GM10248 (cell line): ENCODE data around the gene SPANXN2.

Experiments used
- CTCF ChIA-PET: fragments of 300-600 bp; sonication (Branson Sonifier 250); formaldehyde crosslinking; extraction: SDS; loops from one replicate; lab custom pipeline; 2021; ENCODE audit warnings: antibody characterized with exemption; lab: Yijun Ruan, JAX
- POLR2A ChIA-PET: fragments of 350-650 bp; sonication (Branson Sonifier 250); formaldehyde crosslinking; extraction: SDS; loops from one replicate; lab custom pipeline; 2020; ENCODE audit warnings: antibody characterized with exemption; lab: Yijun Ruan, JAX
- DNase-seq: peaks from one replicate; pipeline ENCODE4 v3.0.0; 2012; ENCODE audit errors: extremely low spot score
- TF ChIP-seq, protein P1 (sequence below): IDR thresholded peaks from 2 replicates; pipeline ENCODE4 v1.5.1; 2012; ENCODE audit warnings: mild to moderate bottlenecking, low read depth; ENCODE audit errors: extremely low read depth, missing control alignments, control extremely low read depth

Gene SPANXN2

DNA sequence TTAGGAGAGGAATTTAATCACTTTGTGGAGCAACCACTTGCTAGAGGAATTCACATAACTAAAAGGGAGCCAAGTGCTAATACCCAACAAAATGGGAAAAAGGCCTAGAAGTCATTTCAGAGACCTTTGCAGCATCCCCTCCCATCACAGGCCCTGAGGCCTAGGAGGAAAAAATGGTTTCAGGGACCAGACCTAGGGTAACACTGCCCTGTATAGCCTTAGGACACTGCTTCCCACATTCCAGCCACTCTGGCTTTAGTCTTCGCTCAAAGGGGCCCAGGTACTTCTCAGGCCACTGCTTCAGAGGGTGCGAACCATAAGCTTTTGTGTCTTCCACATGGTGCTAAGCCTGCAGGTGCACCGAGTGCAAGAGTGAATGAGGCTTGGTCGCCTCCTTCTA lies 19.1 kb downstream of the SPANXN2 start:
- TF ChIP-seq, protein P1, sequence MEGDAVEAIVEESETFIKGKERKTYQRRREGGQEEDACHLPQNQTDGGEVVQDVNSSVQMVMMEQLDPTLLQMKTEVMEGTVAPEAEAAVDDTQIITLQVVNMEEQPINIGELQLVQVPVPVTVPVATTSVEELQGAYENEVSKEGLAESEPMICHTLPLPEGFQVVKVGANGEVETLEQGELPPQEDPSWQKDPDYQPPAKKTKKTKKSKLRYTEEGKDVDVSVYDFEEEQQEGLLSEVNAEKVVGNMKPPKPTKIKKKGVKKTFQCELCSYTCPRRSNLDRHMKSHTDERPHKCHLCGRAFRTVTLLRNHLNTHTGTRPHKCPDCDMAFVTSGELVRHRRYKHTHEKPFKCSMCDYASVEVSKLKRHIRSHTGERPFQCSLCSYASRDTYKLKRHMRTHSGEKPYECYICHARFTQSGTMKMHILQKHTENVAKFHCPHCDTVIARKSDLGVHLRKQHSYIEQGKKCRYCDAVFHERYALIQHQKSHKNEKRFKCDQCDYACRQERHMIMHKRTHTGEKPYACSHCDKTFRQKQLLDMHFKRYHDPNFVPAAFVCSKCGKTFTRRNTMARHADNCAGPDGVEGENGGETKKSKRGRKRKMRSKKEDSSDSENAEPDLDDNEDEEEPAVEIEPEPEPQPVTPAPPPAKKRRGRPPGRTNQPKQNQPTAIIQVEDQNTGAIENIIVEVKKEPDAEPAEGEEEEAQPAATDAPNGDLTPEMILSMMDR = no peak
- ChIA-PET CTCF (no interaction called here), POLR2A (no interaction called here)
- DNase-seq = no peak

- TF ChIP-seq, protein P1 = no peak
- ChIA-PET POLR2A (no interaction called here), CTCF (no interaction called here)
- DNase-seq = no peak
Measured at GRCh38 chrX:143694885-143695284, 25.7 kb downstream of the SPANXN2 start.

GRCh38 chrX:143683486-143683885 lies 37.1 kb downstream of the SPANXN2 start:
- POLR2A ChIA-PET = no interaction called here
- DNase-seq = no peak
- TF ChIP-seq, protein P1 = no peak
- CTCF ChIA-PET = no interaction called here

DNA sequence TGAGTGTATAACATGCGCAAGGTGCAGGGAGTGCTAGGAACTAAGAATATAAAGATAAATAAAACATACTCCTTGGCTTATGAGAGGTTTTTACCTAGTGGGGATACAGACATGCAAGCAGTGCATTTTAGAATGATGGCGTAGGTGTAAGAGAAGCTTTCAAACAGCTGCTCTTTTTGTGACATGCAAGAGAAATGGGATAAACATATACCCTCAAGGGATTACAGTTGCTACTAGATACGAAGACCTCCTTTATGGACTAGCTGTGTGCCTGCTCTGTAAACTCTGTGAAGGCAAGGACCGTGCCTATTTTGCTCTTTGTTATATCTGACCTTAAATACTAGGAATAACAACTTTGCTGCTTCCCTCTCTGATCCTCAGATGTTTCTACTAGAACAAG lies 45.6 kb downstream of the SPANXN2 start:
- POLR2A ChIA-PET = no interaction called here
- no peak for DNase-seq
- TF ChIP-seq, protein P1 = no peak
- CTCF ChIA-PET = no interaction called here

- no peak for DNase-seq
- ChIA-PET POLR2A (no interaction called here), CTCF (no interaction called here)
- TF ChIP-seq, protein P1 = no peak
Measured at GRCh38 chrX:143669395-143669794, 51.2 kb downstream of the SPANXN2 start.

DNA sequence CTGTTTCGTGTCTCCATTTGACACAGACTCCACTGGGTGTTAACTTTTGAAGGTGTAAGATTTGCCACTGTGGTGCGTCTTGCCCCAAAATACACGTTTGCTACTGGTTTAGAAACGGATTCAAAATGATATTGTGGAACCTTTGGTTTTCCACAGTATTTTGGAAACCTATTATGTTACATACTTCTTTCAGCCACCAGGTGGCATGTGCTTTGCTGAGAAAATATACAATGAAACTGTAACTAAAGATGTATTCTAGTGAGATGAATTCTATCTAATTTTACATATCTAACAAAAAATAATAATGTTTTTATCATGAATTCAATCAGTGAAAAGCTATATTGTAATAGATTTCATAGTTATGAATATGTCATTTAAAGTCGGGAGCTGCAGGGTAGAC lies 56.2 kb downstream of the SPANXN2 start:
- POLR2A ChIA-PET = no interaction called here

DNA sequence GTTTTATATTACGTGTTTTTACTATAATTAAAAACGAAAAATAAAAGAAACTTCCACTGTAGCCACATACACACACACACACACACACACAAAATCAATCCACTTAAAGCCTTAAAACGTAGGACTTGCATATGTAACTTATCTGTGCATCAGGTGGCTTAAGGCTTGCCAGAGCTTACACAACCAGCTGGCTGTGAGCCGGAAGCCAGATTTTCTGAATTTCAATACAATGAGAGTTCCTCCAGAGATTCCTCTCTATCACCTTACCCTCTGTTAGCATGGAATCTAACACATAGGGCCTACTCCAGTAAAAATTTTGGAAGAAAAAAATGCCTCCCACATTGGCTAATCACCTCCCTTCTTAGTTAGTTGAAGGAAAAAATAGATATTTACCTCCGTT lies 56.8 kb downstream of the SPANXN2 start:
- POLR2A ChIA-PET = no interaction called here
- CTCF ChIA-PET = no interaction called here
- no peak for DNase-seq
- TF ChIP-seq, protein P1 = no peak

More for the DNA sequence above, 56.2 kb downstream of the SPANXN2 start:
- TF ChIP-seq, protein P1 = peak; percentile 26
- CTCF ChIA-PET = interaction anchor here (0.7 to 0.9 kb wide), 2 partner anchors 15 to 31 kb away, joined by 3 to 5 read pairs; no protein-coding TSS in a partner anchor
- DNase-seq = no peak
